ENCODE measurements around the gene PRELID1. TPM values are rescaled to one million over a fixed set of nuclear protein-coding genes. Genes with fewer than 3 reads are reported as not detected.

The PRELID1 gene
- total RNA-seq, 2 experiments from 2014 or later: 222 to 233 TPM

DNA sequence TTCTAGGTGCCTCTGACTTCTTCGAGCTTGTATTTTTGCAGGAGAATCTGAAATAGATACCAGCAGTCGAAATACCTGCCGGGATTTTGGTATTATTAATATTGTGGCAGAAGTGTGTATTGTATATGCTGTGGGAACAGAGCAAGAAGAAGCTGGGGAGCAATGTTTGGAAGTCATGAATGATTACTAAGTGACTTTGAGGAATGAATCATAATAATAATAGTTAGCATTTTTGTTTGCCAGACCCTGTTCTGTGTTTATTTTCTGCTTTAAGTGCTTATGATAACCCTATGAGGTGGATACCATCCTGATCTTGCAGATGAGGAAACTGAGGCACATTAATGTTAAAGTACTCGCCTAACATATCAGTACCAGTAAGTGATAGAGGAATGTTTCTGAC lies 32.5 kb upstream of the PRELID1 start:
- TF ChIP-seq, protein P1, sequence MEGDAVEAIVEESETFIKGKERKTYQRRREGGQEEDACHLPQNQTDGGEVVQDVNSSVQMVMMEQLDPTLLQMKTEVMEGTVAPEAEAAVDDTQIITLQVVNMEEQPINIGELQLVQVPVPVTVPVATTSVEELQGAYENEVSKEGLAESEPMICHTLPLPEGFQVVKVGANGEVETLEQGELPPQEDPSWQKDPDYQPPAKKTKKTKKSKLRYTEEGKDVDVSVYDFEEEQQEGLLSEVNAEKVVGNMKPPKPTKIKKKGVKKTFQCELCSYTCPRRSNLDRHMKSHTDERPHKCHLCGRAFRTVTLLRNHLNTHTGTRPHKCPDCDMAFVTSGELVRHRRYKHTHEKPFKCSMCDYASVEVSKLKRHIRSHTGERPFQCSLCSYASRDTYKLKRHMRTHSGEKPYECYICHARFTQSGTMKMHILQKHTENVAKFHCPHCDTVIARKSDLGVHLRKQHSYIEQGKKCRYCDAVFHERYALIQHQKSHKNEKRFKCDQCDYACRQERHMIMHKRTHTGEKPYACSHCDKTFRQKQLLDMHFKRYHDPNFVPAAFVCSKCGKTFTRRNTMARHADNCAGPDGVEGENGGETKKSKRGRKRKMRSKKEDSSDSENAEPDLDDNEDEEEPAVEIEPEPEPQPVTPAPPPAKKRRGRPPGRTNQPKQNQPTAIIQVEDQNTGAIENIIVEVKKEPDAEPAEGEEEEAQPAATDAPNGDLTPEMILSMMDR (IDR thresholded peaks at IDR 0.05): no peak
- Mint-ChIP-seq H3K27ac (no peak overlapping the region), H3K9me3 (no peaks in the 10 kb centered on the region), H3K27me3 (no peaks in the 10 kb centered on the region), H3K4me3 (no peak overlapping the region), H3K4me1 (ENCODE audit: low read depth) (no peaks in the 10 kb centered on the region), H3K36me3 (ENCODE audit: low read depth) (peaks cover 24% of the 10 kb centered on the region)
- intact Hi-C loops (cut with micrococcal nuclease): no loop called here
- DNase-seq: no peak
- CTCF ChIA-PET: interaction anchor here (2.0 to 2.4 kb wide), 2 partner anchors 38 to 157 kb away, joined by 4 to 9 read pairs; no protein-coding TSS in a partner anchor
- ATAC-seq: no peak
- POLR2A ChIA-PET: no interaction called here

DNA sequence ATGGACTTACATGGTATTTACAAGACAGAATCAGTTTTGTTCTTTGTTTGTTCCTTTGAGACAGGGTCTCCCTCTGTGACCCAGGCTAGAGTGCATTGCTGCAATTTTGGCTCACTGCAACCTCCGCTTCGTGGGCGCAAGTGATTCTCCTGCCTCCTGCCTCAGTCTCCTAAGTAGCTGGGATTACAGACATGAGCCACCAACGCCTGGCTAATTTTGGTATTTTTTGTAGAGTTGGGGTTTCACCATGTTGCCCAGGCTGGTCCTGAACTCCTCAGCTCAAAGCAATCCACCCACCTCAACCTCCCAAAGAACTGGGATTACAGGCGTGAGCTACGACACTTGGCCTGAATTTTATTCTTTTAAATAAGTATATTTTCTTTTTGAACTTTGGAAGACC lies 27.7 kb upstream of the PRELID1 start:
- DNase-seq: no peak
- Mint-ChIP-seq H3K36me3 (ENCODE audit: low read depth) (peaks cover 25% of the 10 kb centered on the region), H3K27ac (no peak overlapping the region), H3K9me3 (no peaks in the 10 kb centered on the region), H3K27me3 (no peaks in the 10 kb centered on the region), H3K4me3 (no peak overlapping the region), H3K4me1 (ENCODE audit: low read depth) (peaks cover 4% of the 10 kb centered on the region)
- intact Hi-C loops (cut with micrococcal nuclease): no loop called here
- no peak for ATAC-seq
- POLR2A ChIA-PET: interaction anchor here (0.6 kb wide), 1 partner anchor 36 kb away, joined by 4 read pairs; no protein-coding TSS in a partner anchor
- TF ChIP-seq, protein P1 (IDR thresholded peaks at IDR 0.05): no peak
- CTCF ChIA-PET: interaction anchor here (2.0 kb wide), 1 partner anchor 162 kb away, joined by 7 read pairs; no protein-coding TSS in a partner anchor

DNA sequence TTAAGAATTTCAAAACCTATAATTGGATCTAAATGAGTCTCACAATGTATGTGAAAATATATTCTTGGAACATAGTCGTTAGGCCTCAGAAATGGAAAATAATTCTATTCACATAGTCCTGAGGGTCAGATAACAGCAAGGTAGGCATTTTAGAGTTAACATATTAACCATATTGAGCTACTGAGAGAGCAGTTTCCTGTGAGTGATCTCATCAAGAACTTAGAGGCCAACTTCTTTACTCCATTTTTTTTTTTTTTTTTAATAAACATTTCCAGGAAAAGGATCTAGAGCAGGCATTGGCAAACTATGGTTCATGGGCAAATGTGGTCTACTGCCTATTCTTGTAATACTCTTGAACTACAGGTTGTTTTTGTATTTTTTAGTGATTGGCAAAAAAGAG lies 26.7 kb upstream of the PRELID1 start:
- ChIA-PET POLR2A (no interaction called here), CTCF (interaction anchor here (0.7 to 2.0 kb wide), 5 partner anchors 13 to 1171 kb away, joined by 3 to 7 read pairs (median 4); no protein-coding TSS in a partner anchor)
- DNase-seq: no peak
- ATAC-seq: no peak
- peaks cover 29% of the 10 kb centered on the region for H3K36me3 Mint-ChIP-seq (ENCODE audit: low read depth)
- intact Hi-C loops (cut with micrococcal nuclease): no loop called here
- TF ChIP-seq, protein P1 (IDR thresholded peaks at IDR 0.05): no peak
- no peaks in the 10 kb centered on the region for H3K9me3 Mint-ChIP-seq
- H3K4me1 Mint-ChIP-seq (ENCODE audit: low read depth): peaks cover 4% of the 10 kb centered on the region
- H3K27me3 Mint-ChIP-seq: no peaks in the 10 kb centered on the region
- no peak overlapping the region for H3K4me3 Mint-ChIP-seq
- peak overlapping the region; percentile 68 for H3K27ac Mint-ChIP-seq

DNA sequence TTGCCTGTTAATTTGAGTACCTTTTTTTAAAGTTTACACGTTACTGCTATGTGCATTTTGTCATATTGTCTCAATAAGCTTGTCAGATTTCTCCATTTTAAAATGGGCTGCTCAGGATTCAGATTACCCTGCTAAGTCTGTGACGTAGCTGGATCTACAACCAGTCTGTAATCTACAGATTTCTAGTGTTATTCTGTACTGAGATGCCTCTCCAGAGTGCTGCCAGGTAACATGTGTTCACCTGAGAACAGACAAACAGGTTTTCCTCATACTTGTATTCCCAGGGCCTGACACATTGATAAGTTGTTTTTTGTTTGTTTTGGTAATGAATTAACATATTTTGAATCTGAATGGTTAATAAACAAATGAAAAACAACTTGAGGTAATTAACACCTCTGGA lies 15.4 kb upstream of the PRELID1 start:
- ATAC-seq: no peak
- H3K4me1 Mint-ChIP-seq (ENCODE audit: low read depth): no peaks in the 10 kb centered on the region
- CTCF ChIA-PET: interaction anchor here (1.1 kb wide), 1 partner anchor 18 kb away, joined by 4 read pairs; no protein-coding TSS in a partner anchor
- POLR2A ChIA-PET: no interaction called here
- H3K4me3 Mint-ChIP-seq: no peak overlapping the region
- TF ChIP-seq, protein P1 (IDR thresholded peaks at IDR 0.05): no peak
- DNase-seq: no peak
- intact Hi-C loops (cut with micrococcal nuclease): no loop called here
- H3K27ac Mint-ChIP-seq: no peak overlapping the region
- H3K36me3 Mint-ChIP-seq (ENCODE audit: low read depth): peaks cover 32% of the 10 kb centered on the region
- H3K27me3 Mint-ChIP-seq: no peaks in the 10 kb centered on the region
- H3K9me3 Mint-ChIP-seq: no peaks in the 10 kb centered on the region

DNA sequence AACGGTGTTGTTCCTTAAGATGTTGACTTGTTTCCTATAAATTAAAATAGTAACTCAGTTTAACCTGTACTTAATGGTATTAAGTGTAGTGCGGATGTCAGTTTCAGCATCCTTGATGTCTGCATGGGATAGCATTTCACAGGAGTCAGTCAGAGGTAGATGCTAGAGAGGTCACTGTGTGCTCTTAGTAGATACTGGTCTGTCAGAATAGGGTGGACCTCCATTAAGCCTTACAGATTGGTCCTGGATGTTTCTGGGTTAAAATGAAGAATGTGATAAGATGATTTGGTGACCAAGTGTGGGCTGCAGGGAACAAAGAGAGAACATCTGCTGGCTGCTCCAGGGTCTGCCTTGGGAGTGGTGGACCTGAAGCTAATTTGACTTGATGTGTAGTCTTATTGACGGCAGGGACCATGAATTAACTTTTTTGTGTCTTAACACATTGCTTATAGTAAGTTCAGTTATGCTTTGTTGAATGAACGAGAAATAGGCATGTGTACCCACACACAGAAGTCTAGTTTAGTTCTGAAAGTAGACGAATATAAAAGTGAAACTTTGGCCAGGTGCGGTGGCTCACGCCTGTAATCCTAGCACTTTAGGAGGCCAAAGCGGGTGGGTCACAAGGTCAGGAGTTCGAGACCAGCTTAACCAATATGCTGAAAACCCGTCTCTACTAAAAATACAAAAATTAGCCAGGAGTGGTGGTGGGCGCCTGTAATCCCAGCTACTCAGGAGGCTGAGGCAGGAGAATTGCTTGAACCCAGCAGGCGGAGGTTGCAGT lies 12.6 kb upstream of the PRELID1 start:
- DNase-seq: no peak
- no peak overlapping the region for H3K4me3 Mint-ChIP-seq
- POLR2A ChIA-PET: no interaction called here
- no peaks in the 10 kb centered on the region for H3K9me3 Mint-ChIP-seq
- CTCF ChIA-PET: no interaction called here
- no peak for ATAC-seq
- peak overlapping the region; percentile 32 for H3K27ac Mint-ChIP-seq
- H3K4me1 Mint-ChIP-seq (ENCODE audit: low read depth): peaks cover 11% of the 10 kb centered on the region
- intact Hi-C loops (cut with micrococcal nuclease): no loop called here
- TF ChIP-seq, protein P1 (IDR thresholded peaks at IDR 0.05): no peak
- H3K27me3 Mint-ChIP-seq: no peaks in the 10 kb centered on the region
- H3K36me3 Mint-ChIP-seq (ENCODE audit: low read depth): peaks cover 46% of the 10 kb centered on the region

Data from activated CD8-positive, alpha-beta T cell treated with anti-CD3 and anti-CD28 coated beads for 36 hours (primary cell).